Measurements from ENCODE around the gene COL23A1.

COL23A1 gene

DNA sequence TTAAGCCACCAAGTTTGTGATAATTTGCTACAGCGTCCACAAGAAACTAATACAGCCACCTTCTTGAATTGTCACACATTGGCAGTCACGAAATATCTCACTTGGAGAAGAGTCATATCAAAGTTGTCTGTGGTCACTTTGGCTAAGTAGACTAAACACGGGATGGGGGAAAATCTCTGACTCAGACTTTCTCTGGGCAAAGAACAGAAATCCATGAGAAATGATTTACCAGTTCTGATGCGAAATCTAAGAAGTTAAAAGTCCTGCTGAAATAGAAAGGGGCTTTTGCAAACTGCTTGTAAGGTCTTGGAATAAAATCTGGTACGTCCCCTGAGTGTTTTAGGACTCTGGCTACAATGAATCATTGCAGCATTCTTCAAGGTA lies 158.4 kb downstream of the COL23A1 start:
- TF ChIP-seq, protein P1, sequence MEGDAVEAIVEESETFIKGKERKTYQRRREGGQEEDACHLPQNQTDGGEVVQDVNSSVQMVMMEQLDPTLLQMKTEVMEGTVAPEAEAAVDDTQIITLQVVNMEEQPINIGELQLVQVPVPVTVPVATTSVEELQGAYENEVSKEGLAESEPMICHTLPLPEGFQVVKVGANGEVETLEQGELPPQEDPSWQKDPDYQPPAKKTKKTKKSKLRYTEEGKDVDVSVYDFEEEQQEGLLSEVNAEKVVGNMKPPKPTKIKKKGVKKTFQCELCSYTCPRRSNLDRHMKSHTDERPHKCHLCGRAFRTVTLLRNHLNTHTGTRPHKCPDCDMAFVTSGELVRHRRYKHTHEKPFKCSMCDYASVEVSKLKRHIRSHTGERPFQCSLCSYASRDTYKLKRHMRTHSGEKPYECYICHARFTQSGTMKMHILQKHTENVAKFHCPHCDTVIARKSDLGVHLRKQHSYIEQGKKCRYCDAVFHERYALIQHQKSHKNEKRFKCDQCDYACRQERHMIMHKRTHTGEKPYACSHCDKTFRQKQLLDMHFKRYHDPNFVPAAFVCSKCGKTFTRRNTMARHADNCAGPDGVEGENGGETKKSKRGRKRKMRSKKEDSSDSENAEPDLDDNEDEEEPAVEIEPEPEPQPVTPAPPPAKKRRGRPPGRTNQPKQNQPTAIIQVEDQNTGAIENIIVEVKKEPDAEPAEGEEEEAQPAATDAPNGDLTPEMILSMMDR (IDR thresholded peaks at IDR 0.05; ENCODE audit: unreplicated experiment in 3 of 3), result no peak
- Mint-ChIP-seq H3K4me3 (peak overlapping the region in 1 of 3 experiments; percentile 17), H3K36me3 (ENCODE audit: low read depth) (no peaks in the 10 kb centered on the region), H3K9me3 (peaks cover 8% of the 10 kb centered on the region), H3K4me1 (peaks cover 78% of the 10 kb centered on the region), H3K27ac (peak overlapping the region; percentile 93 to 96 (median 95)), H3K27me3 (ENCODE audit: low read depth) (peaks cover 19% of the 10 kb centered on the region)

DNA sequence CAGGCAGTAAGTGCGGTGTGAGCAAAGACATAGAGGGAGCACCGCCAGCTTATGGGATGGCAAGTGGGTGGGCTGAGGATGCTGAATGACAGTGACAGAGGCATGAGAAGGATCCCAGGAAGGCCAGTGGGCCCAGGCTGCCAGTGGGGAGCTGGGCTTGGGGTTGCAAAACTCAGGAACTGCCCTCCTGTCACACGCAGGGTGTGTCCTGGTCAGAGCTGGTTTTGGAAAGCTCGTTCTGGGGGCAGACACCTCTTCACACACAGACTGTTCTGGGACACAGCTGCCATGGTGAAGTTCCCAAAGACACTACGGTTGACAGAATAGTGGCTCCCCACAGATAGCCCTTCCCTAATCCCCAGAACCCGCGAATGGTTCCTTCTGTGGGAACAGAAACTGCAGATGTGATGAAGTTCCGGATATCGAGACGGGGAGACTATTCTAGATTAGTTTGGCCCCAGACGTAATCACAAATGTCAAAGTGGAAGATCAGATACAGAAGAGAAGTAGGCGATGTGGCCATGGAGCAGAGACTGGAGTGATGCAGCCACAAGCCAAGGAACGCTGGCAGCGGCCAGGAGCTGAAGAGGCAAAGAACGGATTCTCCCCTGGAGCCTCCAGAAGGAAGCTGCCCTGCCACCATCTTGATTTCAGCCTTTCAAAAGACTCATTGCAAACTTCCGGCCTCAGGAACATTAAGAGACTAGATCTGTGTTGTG lies 159.0 kb downstream of the COL23A1 start:
- Mint-ChIP-seq H3K27me3 (ENCODE audit: low read depth) (peaks cover 22% of the 10 kb centered on the region), H3K9me3 (peaks cover 8% of the 10 kb centered on the region), H3K27ac (peak overlapping the region; percentile 93 to 96 (median 95)), H3K4me3 (no peak overlapping the region), H3K36me3 (ENCODE audit: low read depth) (no peaks in the 10 kb centered on the region), H3K4me1 (peaks cover 78% of the 10 kb centered on the region)
- TF ChIP-seq, protein P1 (IDR thresholded peaks at IDR 0.05; ENCODE audit: unreplicated experiment in 3 of 3), result no peak

DNA sequence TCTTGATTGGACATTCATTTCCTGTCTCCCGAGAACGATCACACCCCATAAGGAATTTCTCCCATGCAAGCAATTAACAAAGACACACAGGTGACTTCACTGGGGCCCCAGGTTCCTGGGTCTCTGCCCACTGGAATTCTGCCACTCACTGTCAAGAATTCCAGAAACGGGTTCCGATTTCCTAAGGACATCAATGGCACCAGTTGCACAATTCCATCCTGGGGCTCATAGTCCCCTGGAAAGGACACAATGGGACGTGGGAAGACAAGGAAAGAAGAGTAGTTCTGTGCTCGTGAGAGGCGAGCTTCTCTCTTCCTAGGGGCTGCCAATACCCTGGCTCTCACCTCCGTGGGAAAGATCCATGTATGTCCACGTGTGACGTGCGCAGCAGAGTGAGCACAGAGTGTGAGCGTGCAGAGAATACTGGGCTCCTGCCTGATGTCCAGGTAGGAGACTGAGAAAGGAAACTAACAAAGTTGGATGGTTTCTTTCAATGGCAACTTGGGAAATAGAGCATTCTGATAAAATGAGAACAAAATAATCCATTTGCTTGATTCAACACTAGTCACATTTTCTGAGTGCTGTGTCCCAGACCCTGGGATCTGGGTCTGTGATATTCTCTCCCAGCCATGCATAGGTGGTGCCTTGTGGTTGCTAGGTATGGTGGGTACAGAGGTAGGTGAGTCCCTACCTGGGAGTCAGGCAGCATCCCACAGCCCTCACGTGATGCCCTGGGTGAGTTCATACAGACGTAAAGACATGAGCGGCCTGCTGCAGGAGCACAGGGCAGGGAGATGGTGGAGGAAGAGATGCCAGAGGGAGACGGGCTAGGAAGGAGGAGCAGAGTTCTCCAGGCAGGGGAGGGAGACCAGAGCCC lies 159.8 kb downstream of the COL23A1 start:
- no peak overlapping the region for H3K4me3 Mint-ChIP-seq
- TF ChIP-seq, protein P1 (IDR thresholded peaks at IDR 0.05; ENCODE audit: unreplicated experiment in 3 of 3), result no peak
- H3K27ac Mint-ChIP-seq, result peak overlapping the region; percentile 67 to 96 (median 90)
- H3K4me1 Mint-ChIP-seq, result peaks cover 72% of the 10 kb centered on the region
- H3K9me3 Mint-ChIP-seq, result peaks cover 8% of the 10 kb centered on the region
- peaks cover 18% of the 10 kb centered on the region for H3K27me3 Mint-ChIP-seq (ENCODE audit: low read depth)
- H3K36me3 Mint-ChIP-seq (ENCODE audit: low read depth), result no peaks in the 10 kb centered on the region

DNA sequence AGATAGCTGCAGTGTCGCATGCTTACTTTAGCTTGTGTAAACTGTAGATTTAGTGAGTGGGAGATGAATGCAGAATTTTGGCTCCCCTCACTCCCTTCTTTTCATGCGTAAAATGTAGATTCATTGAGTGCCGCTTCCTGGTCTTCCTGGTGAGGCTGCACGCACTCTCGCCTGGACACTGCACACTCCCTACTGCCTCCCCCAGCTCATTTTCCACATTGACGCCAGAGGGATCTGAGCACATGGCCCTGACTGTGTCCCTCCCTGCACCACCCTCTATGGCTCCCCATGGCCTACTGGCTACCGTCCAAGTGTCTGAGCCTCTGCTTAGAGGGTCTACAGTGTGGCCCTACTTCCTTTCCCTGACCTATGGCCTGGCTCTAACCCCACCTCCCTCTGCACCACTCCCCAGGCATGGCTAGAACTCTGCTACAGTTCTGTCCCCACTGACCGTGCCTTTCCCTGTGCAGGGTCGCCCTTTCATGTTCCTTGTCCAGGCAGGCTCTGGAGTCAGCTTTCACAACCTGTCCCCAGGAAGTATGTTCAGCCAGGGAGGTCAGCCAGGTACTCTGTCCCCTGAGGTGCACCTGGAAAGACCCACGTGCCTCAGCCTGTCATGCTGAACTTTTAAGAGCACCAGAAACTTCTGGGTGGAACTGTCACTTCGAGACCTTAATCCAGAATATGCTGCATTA lies 160.6 kb downstream of the COL23A1 start:
- H3K4me3 Mint-ChIP-seq, result peak overlapping the region in 2 of 3 experiments; percentile 3 to 13
- H3K9me3 Mint-ChIP-seq, result peaks cover 8% of the 10 kb centered on the region
- TF ChIP-seq, protein P1 (IDR thresholded peaks at IDR 0.05; ENCODE audit: unreplicated experiment in 3 of 3), result peak in 1 of 3 experiments; percentile 8
- peaks cover 69% of the 10 kb centered on the region for H3K4me1 Mint-ChIP-seq
- peak overlapping the region; percentile 67 to 96 (median 90) for H3K27ac Mint-ChIP-seq
- H3K36me3 Mint-ChIP-seq (ENCODE audit: low read depth), result no peaks in the 10 kb centered on the region
- peaks cover 18% of the 10 kb centered on the region for H3K27me3 Mint-ChIP-seq (ENCODE audit: low read depth)

DNA sequence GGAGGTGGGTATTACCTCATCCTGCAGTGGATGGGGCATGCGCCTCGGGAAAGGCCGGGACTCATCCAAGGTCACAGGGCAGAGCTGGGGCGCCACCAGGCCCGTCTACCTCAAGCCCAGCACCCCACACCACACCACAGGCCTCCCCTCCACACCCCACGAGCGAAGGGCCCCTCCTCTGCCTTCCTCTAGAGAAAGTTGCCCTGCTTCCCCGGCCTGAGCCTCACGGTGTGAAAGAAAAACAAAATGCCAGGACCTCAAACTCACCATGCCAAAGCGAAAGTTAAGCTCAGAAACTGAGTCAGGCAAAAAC lies 161.1 kb downstream of the COL23A1 start:
- Mint-ChIP-seq H3K27me3 (ENCODE audit: low read depth) (peaks cover 22% of the 10 kb centered on the region), H3K27ac (peak overlapping the region; percentile 67 to 96 (median 90)), H3K4me3 (peak overlapping the region in 1 of 3 experiments; percentile 3)

More for the DNA sequence above, 161.1 kb downstream of the COL23A1 start:
- peaks cover 8% of the 10 kb centered on the region for H3K9me3 Mint-ChIP-seq
- no peaks in the 10 kb centered on the region for H3K36me3 Mint-ChIP-seq (ENCODE audit: low read depth)
- TF ChIP-seq, protein P1 (IDR thresholded peaks at IDR 0.05; ENCODE audit: unreplicated experiment in 3 of 3), result no peak
- H3K4me1 Mint-ChIP-seq, result peaks cover 72% of the 10 kb centered on the region

All from nephron (organoid).